RWPE1 (cell line): ENCODE results near the gene MYRIP.

Experiments
- CTCF ChIA-PET: fragments of 350-600 bp; sonication (Branson Sonifier 250); formaldehyde crosslinking; extraction: SDS; loops from one replicate; lab custom pipeline; 2021; lab: Yijun Ruan, JAX
- POLR2A ChIA-PET: fragments of 400-600 bp; formaldehyde crosslinking; extraction: SDS; loops from one replicate; lab custom pipeline; 2020; ENCODE audit warnings: antibody characterized with exemption; ENCODE audit not compliant: low non-redundant PET; lab: Yijun Ruan, JAX
- DNase-seq: peaks from one replicate; pipeline ENCODE4 v3.0.0; 2012; ENCODE audit warnings: low spot score
- H3K27ac ChIP-seq: fragments of 450-650 bp; 2 replicates; pipeline ENCODE4 v1.5.1; 2017
- TF ChIP-seq, protein P1 (sequence below): fragments of 450-650 bp; conservative IDR thresholded peaks from 2 replicates; pipeline ENCODE4 v1.5.1; 2017; ENCODE audit warnings: low read depth, mild to moderate bottlenecking

MYRIP gene

DNA sequence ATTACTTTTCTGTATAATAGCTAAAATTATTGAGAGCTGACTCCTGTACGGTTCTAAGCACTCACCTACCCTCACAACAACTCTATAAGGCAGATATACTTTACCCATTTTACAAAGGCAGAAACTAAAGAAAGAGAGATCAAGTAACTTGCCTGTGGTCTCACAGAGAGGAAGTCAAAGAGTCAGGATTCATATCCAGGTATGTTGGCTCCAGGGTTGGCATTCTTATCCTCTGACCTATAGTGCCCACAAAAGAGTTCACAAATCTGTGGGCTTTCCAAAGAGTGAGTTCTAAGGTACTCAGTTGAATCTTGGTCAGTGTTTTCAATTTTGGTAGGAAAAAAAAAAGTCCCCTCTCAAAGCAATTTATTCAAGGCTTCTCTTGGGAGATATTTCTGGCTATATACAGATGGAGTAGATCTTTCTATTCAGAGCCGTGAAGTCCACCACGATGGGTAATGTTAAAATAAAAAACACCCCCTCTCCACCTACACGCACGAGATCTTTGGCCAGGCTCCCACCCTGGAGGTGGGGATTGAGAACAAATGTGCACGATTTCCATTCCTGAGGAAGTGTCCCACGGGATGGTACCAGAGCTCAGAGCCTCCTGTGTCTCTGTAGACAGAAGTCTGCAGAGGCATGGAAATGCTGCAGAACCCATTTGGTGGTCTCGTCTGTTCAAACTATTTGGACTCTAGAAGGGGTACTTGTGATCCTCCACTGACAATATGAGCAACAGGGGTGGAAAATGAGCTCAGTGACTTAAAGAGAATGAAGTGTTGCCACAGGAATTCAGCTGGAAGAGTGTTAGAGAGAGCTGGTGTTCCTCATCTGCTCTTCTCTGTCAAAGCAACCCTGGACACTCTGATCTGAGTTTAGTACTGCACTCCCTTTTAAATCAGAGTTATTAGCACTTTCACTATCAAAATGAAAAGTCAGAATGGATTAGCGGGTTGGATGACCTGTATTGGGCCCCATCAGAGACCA lies 288.0 kb downstream of the MYRIP start:
- ChIA-PET POLR2A (no interaction called here), CTCF (interaction anchor here (1.4 kb wide), 1 partner anchor 53 kb away, joined by 4 read pairs; no protein-coding TSS in a partner anchor)
- DNase-seq = no peak
- H3K27ac ChIP-seq = peak overlapping the region; percentile 76
- TF ChIP-seq, protein P1, sequence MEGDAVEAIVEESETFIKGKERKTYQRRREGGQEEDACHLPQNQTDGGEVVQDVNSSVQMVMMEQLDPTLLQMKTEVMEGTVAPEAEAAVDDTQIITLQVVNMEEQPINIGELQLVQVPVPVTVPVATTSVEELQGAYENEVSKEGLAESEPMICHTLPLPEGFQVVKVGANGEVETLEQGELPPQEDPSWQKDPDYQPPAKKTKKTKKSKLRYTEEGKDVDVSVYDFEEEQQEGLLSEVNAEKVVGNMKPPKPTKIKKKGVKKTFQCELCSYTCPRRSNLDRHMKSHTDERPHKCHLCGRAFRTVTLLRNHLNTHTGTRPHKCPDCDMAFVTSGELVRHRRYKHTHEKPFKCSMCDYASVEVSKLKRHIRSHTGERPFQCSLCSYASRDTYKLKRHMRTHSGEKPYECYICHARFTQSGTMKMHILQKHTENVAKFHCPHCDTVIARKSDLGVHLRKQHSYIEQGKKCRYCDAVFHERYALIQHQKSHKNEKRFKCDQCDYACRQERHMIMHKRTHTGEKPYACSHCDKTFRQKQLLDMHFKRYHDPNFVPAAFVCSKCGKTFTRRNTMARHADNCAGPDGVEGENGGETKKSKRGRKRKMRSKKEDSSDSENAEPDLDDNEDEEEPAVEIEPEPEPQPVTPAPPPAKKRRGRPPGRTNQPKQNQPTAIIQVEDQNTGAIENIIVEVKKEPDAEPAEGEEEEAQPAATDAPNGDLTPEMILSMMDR = no peak

DNA sequence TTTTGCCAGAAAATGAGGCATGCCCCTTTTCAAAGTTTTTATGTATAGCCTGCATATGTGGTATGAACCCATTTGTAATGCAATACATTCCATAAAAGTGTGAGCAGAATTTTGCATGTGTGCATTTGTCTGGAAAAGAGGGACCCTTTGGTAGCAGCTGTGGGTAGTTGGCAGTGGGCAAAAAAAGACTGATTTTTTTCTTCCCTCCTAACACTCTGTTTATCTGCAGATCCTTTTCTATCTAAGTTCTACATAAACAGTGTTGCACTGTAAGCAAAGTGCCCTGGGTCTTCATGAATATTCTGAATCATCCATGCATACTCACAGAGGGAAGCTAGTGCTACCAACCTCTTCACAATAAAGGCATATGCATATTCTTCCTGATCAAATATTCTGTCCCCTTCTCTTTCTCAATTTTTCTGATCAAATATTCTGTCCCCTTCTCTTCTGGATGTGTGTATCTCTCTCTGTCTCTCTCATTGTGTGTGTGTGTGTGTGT lies 288.9 kb downstream of the MYRIP start:
- no peak overlapping the region for H3K27ac ChIP-seq
- POLR2A ChIA-PET = no interaction called here
- CTCF ChIA-PET = no interaction called here
- DNase-seq = no peak
- TF ChIP-seq, protein P1 = no peak

DNA sequence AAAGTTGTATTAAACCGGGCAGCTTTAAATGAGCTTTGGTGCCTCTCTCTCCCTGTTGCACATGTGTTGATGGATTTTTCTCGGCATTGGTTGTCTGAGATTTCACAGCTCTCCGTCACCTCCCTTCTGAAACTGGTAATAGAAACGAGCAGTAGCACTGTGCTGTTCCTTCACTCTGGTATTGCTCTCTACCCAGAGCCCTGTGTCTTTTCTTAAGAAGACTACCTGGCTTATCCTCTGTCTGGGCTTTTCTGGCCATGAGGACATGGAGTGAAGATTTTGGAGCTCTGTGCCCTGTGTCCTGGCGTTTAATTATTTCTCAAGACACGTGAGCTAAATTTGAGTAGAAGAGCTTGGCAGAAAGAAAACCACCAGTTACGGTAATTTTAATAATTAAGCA lies 290.5 kb downstream of the MYRIP start:
- no peak for DNase-seq
- ChIA-PET POLR2A (no interaction called here), CTCF (no interaction called here)
- no peak overlapping the region for H3K27ac ChIP-seq
- TF ChIP-seq, protein P1 = no peak

DNA sequence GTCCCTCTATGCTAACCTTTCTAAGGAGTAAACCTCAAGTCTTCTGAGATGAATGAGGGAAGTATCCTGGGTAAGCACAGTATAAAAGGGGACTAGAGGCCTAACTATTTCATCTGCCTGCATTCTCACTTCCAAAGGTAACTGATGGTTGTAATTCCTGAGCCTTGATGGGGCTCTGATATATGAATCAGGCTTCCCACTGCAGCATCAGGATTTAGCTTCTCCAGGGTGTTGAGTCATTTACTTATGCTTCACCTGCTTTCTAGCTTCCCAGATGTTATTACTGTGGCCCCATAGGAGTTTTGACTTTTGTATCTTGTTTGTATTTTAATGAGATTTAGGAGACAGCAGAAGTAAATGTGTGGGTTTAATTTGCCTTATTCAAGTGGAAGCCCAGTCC lies 292.8 kb downstream of the MYRIP start:
- TF ChIP-seq, protein P1 = no peak
- no peak overlapping the region for H3K27ac ChIP-seq
- ChIA-PET POLR2A (no interaction called here), CTCF (no interaction called here)
- no peak for DNase-seq

DNA sequence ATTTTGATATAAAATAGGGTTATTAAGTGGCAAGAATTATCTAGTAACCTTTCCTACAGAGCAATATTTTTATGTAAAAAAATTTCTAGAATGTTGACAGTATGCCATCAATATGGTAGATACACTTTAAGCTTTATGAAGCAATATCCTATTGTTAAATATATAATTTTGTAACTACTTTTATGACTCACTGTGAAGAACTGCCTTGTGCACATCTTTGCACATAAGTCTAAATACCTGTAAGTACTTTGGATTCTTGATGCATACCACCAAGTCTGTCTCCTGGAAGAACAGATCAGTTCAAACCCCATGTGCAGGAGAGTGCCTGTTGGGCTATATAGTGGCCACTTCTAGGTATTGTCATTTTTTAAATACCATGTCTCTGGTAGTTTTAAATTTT lies 294.4 kb downstream of the MYRIP start:
- ChIA-PET CTCF (no interaction called here), POLR2A (no interaction called here)
- no peak for DNase-seq
- H3K27ac ChIP-seq = peak overlapping the region; percentile 61
- TF ChIP-seq, protein P1 = no peak

DNA sequence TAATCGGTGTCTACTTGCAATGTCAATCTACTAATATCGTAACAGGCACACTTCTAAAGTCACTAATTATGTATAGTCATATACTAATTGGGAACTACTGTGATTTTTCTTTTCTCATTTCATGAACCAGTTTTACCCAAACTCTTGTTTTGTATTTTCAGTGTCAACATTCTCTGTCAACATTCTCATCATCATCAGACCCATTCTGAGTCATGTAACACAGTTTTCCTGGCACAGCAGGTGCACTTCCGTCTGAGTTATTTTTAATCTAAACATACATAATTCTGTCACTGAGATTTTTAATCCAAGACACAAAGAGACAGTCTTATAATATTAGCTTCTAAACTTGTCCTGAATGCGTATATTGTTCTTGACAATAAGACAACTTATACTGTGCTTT lies 295.0 kb downstream of the MYRIP start:
- CTCF ChIA-PET = no interaction called here
- TF ChIP-seq, protein P1 = no peak
- no peak overlapping the region for H3K27ac ChIP-seq
- DNase-seq = no peak
- POLR2A ChIA-PET = no interaction called here
